CD8-positive, alpha-beta memory T cell (primary cell): ENCODE results near the gene LRRD1. TPM values are rescaled to one million over a fixed set of nuclear protein-coding genes. Genes with fewer than 3 reads are reported as not detected.

Source experiments
- CTCF ChIA-PET: fragments of 350-600 bp; sonication (Branson Sonifier 250); formaldehyde crosslinking; loops from one replicate; lab custom pipeline; 2021; ENCODE audit warnings: antibody characterized with exemption; lab: Charles Lee
- POLR2A ChIA-PET: fragments of 350-600 bp; sonication (Branson Sonifier 250); formaldehyde crosslinking; loops from one replicate; lab custom pipeline; 2021; ENCODE audit warnings: antibody characterized with exemption; lab: Charles Lee
- DNase-seq, 5 donors: peaks; one replicate each; pipeline versions ENCODE4 v3.0.0 to v3.0.0-alpha.2; 2020 to 2022; ENCODE audit warnings: mixed read lengths in 1 of 5
- H3K27ac ChIP-seq: one replicate; pipeline ENCODE4 v1.7.0; 2013; ENCODE audit warnings: low read depth, mild to moderate bottlenecking, low read length, moderate library complexity
- H3K27me3 ChIP-seq: 2 replicates; pipeline ENCODE4 v1.7.0; 2013; ENCODE audit warnings: low read length, mild to moderate bottlenecking; ENCODE audit not compliant: insufficient read depth, poor library complexity, severe bottlenecking
- H3K36me3 ChIP-seq: 2 replicates; pipeline ENCODE4 v1.7.0; 2013; ENCODE audit warnings: mild to moderate bottlenecking, low read length, moderate library complexity; ENCODE audit not compliant: insufficient read depth
- H3K4me1 ChIP-seq: 2 replicates; pipeline ENCODE4 v1.7.0; 2013; ENCODE audit warnings: mild to moderate bottlenecking, low read length, moderate library complexity; ENCODE audit not compliant: insufficient read depth
- H3K4me3 ChIP-seq: 2 replicates; pipeline ENCODE4 v1.7.0; 2013; ENCODE audit warnings: mild to moderate bottlenecking, low read length
- H3K9me3 ChIP-seq: 2 replicates; pipeline ENCODE4 v1.7.0; 2013; ENCODE audit warnings: mild to moderate bottlenecking, low read length
- H3K27ac Mint-ChIP-seq, 8 donors: one replicate each; pipeline ENCODE4 v1.8.0; 2020 to 2021; ENCODE audit warnings: mixed read lengths in 8 of 8, mild to moderate bottlenecking in 6 of 8, inconsistent platforms in 3 of 8, moderate library complexity in 3 of 8
- H3K27me3 Mint-ChIP-seq, 2 donors: one replicate each; pipeline ENCODE4 v1.8.0; 2020 to 2021; ENCODE audit warnings: mixed read lengths in 2 of 2, mild to moderate bottlenecking in 1 of 2, moderate library complexity in 1 of 2
- H3K36me3 Mint-ChIP-seq, 3 donors: one replicate each; pipeline ENCODE4 v1.8.0; 2020 to 2021; ENCODE audit warnings: mixed read lengths in 3 of 3, inconsistent platforms in 1 of 3, mild to moderate bottlenecking in 1 of 3
- H3K4me1 Mint-ChIP-seq, 3 donors: one replicate each; pipeline ENCODE4 v1.8.0; 2020 to 2021; ENCODE audit warnings: mixed read lengths in 3 of 3, inconsistent platforms in 1 of 3, mild to moderate bottlenecking in 1 of 3
- H3K4me3 Mint-ChIP-seq, 7 donors: one replicate each; pipeline ENCODE4 v1.8.0; 2020 to 2021; ENCODE audit warnings: mixed read lengths in 7 of 7, mild to moderate bottlenecking in 6 of 7, moderate library complexity in 4 of 7, inconsistent platforms in 2 of 7
- H3K9me3 Mint-ChIP-seq, 5 donors: one replicate each; pipeline ENCODE4 v1.8.0; 2020 to 2022; ENCODE audit warnings: mixed read lengths in 5 of 5, mild to moderate bottlenecking in 3 of 5, moderate library complexity in 2 of 5, inconsistent platforms in 1 of 5
- polyA plus RNA-seq: library from polyadenylated mRNA; unstranded; fragments of 300-500 nt; fragmentation: Illumina TruSeq; gene quantifications from one replicate; pipeline ENCODE4 v1.2.3, GENCODE V29; 2021
- total RNA-seq, 2 experiments: library from RNA; stranded (reverse); gene quantifications; one replicate each; pipeline ENCODE4 v1.2.3, GENCODE V29; 2021

LRRD1 gene
- total RNA-seq, result not detected
- not detected for polyA plus RNA-seq

DNA sequence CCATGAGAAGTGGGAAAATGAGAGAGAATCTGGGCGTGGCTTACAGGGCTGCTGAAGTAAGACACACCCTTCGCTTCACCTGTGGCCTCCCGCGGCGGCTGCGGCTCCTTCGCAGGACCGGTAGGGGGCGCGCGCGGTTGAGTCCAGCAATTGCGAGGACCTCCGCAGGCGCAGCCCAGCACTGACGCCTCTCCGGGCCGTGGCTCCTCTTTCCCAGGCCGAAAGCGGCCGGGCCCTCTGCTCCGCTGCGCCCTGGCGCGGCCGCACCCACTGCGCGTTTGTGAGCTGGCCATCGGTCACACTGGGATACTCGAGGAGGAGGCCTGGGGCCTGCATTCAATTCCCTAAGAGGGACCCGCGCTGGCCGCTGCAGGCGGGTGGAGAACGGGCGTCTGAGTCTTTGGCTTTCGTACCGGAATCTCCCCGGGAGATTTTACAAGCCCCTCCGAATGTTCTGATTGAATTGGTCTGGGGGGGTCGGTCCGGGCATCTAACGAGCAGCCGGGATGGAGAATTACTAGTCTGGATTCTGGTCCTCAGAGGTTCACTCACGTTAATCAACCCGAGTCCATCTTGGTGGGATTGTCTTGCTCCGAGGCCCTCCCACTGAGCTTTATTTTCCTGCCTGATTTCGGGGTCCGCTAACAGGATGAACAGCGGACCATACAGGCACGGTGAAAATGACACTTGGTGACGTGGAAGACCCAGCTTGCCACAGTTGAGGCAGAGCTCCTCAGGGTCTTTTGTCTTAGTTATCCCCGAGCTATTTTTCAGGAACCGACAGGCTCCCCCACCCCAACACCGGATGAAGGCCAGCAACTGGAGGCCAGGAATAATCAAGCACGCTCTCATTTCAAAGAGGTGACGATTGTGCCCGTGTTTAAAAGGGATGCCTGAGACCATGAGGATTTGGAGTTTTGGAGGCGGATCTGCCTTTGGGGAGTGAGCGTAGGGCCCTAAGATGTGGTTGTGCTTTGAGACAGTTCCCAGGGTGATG lies at the start of gene LRRD1:
Gene LRRD1, minus strand, starts transcription at position 215 of the 997 bp plus-strand sequence. CDS start 13,940 bp downstream, outside the sequence.
- H3K27me3 Mint-ChIP-seq, result peaks cover 0 to 7% of the 10 kb centered on the region in 2 donors
- H3K4me3 ChIP-seq, result peak within 1 kb of the TSS; percentile 53
- POLR2A ChIA-PET, result interaction anchor here (1.5 kb wide), 1 partner anchor 45 kb away, joined by 4 read pairs; the partner anchor contains the start of gene CYP51A1

DNA sequence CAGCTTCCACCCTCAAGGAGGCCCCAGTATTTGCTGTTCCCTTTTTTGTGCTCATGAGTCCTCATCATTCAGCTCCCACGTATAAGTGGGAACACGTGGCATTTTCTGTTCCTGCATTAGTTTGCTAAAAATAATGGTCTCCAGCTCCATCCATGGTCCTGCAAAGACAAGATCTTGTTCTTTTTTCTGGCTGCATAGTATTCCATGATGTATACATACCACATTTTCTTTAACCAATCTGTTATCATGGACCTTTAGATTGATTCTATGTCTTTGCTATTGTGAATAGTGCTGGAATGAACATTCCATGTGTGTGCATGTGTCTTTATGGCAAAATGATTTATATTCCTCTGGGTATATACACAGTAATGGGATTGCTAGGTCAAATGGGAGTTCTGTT lies 49.8 kb upstream of the LRRD1 start:
- Histone ChIP-seq H3K36me3 (peaks cover 18% of the 10 kb centered on the region), H3K27ac (no peak overlapping the region), H3K4me3 (no peak overlapping the region), H3K4me1 (no peaks in the 10 kb centered on the region), H3K27me3 (no peaks in the 10 kb centered on the region), H3K9me3 (no peaks in the 10 kb centered on the region)
- Mint-ChIP-seq H3K4me3 (no peak overlapping the region), H3K4me1 (peaks cover 0 to under 1% (median 0%) of the 10 kb centered on the region in 3 donors), H3K27ac (no peak overlapping the region), H3K27me3 (no peaks in the 10 kb centered on the region), H3K36me3 (peaks cover 35 to 81% (median 42%) of the 10 kb centered on the region in 3 donors), H3K9me3 (peaks cover 0 to 2% (median 0%) of the 10 kb centered on the region in 5 donors)
- CTCF ChIA-PET, result no interaction called here
- POLR2A ChIA-PET, result no interaction called here
- DNase-seq, result no peak

More for the DNA sequence above, at the start of gene LRRD1:
- peaks cover 6 to 13% (median 12%) of the 10 kb centered on the region in 3 donors for H3K4me1 Mint-ChIP-seq
- peak within 1 kb of the TSS in 4 of 8 donors; percentile 39 to 70 (median 56) for H3K27ac Mint-ChIP-seq
- H3K9me3 Mint-ChIP-seq, result peaks cover 0 to 4% (median 2%) of the 10 kb centered on the region in 5 donors
- DNase-seq, result peak; percentile 81 to 89 (median 87)
- peak within 1 kb of the TSS; percentile 44 to 92 (median 80) for H3K4me3 Mint-ChIP-seq
- H3K36me3 ChIP-seq, result no peaks in the 10 kb centered on the region
- H3K4me1 ChIP-seq, result peaks cover 6% of the 10 kb centered on the region
- H3K27ac ChIP-seq, result no peak within 1 kb of the TSS
- no peaks in the 10 kb centered on the region for H3K9me3 ChIP-seq
- H3K36me3 Mint-ChIP-seq, result no peaks in the 10 kb centered on the region
- no peaks in the 10 kb centered on the region for H3K27me3 ChIP-seq
- CTCF ChIA-PET, result interaction anchor here (0.7 to 1.7 kb wide), 12 partner anchors 11 to 349 kb away, joined by 3 to 9 read pairs (median 4); partner anchors contain the start of genes ANKIB1, CYP51A1, GATAD1 and KRIT1

DNA sequence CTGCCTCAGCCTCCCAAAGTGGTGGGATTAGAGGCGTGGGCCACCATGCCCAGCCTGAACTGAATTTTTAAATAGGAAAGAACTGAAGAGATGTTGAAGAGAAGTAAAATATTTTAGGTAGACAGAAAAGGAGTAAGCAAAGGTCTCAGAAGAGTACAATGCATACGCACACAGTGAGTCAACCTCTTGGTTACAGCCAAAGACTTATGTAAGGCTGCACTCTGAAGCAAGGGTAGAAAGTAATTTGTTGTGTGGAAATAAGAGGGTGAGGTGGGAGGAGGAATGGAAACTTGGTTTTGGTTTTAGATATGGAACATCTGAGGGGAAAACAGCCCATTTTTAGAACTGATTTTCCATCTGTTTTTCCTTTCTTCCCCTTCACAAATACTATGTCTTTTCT lies 49.2 kb upstream of the LRRD1 start:
- H3K36me3 Mint-ChIP-seq, result peaks cover 35 to 80% (median 37%) of the 10 kb centered on the region in 3 donors
- H3K4me3 ChIP-seq, result no peak overlapping the region
- H3K4me3 Mint-ChIP-seq, result no peak overlapping the region
- no peaks in the 10 kb centered on the region for H3K4me1 ChIP-seq
- H3K36me3 ChIP-seq, result peaks cover 21% of the 10 kb centered on the region
- no peak for DNase-seq
- no peak overlapping the region for H3K27ac ChIP-seq
- H3K4me1 Mint-ChIP-seq, result no peaks in the 10 kb centered on the region
- H3K9me3 Mint-ChIP-seq, result peaks cover 0 to 2% (median 0%) of the 10 kb centered on the region in 5 donors
- no peaks in the 10 kb centered on the region for H3K9me3 ChIP-seq
- H3K27me3 ChIP-seq, result no peaks in the 10 kb centered on the region
- POLR2A ChIA-PET, result no interaction called here
- H3K27me3 Mint-ChIP-seq, result no peaks in the 10 kb centered on the region
- CTCF ChIA-PET, result no interaction called here
- peak overlapping the region in 1 of 8 donors; percentile 64 for H3K27ac Mint-ChIP-seq

DNA sequence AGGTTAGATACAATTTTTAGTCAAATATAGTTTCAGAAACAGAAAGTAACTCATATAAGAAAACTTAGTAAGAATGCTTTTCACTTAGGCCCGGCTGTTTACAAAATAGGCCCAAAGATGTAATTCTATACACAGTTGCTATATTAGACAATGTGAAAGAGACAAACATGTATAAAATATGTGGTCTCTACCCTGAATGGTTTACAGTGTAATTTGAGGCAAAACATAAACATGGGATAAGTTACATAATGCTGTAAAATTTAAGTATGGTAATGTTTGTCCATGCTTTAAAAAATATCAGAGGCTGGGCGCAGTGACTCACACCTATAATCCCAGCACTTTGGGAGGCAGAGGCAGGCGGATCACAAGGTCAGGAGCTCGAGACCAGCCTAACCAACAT lies 48.0 kb upstream of the LRRD1 start:
- CTCF ChIA-PET, result no interaction called here
- Histone ChIP-seq H3K27me3 (no peaks in the 10 kb centered on the region), H3K4me3 (no peak overlapping the region), H3K4me1 (no peaks in the 10 kb centered on the region), H3K9me3 (no peaks in the 10 kb centered on the region), H3K36me3 (peaks cover 21% of the 10 kb centered on the region), H3K27ac (no peak overlapping the region)
- POLR2A ChIA-PET, result no interaction called here
- Mint-ChIP-seq H3K27me3 (no peaks in the 10 kb centered on the region), H3K27ac (peak overlapping the region in 1 of 8 donors; percentile 42), H3K4me1 (no peaks in the 10 kb centered on the region), H3K36me3 (peaks cover 35 to 74% (median 41%) of the 10 kb centered on the region in 3 donors), H3K4me3 (no peak overlapping the region), H3K9me3 (no peaks in the 10 kb centered on the region)
- DNase-seq, result no peak

DNA sequence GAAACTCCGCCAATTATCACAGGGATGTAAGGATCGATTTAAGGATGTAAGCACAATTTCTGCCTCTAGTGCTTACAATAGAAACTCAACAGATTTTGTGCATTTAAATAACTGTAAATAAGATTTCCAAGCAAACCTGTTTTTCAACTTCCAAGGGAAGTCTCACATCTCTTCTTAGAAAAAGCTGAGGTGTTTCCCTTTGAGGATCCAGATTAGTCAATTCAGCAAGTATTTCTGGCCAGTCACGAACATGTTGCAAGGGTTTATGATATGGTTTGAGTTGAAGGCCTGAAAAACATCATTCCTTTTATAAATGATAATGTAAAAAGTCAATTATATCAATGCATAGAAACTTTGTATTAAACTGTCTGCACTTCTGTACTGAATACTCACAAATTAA lies 42.8 kb upstream of the LRRD1 start:
- Mint-ChIP-seq H3K27ac (no peak overlapping the region), H3K4me1 (peaks cover 0 to 1% (median 0%) of the 10 kb centered on the region in 3 donors), H3K4me3 (no peak overlapping the region), H3K9me3 (no peaks in the 10 kb centered on the region), H3K36me3 (peaks cover 15 to 78% (median 34%) of the 10 kb centered on the region in 3 donors), H3K27me3 (no peaks in the 10 kb centered on the region)
- no peak overlapping the region for H3K4me3 ChIP-seq
- H3K4me1 ChIP-seq, result no peaks in the 10 kb centered on the region
- DNase-seq, result no peak
- peaks cover 36% of the 10 kb centered on the region for H3K36me3 ChIP-seq
- H3K27ac ChIP-seq, result no peak overlapping the region
- CTCF ChIA-PET, result no interaction called here
- POLR2A ChIA-PET, result no interaction called here
- no peaks in the 10 kb centered on the region for H3K9me3 ChIP-seq
- no peaks in the 10 kb centered on the region for H3K27me3 ChIP-seq

DNA sequence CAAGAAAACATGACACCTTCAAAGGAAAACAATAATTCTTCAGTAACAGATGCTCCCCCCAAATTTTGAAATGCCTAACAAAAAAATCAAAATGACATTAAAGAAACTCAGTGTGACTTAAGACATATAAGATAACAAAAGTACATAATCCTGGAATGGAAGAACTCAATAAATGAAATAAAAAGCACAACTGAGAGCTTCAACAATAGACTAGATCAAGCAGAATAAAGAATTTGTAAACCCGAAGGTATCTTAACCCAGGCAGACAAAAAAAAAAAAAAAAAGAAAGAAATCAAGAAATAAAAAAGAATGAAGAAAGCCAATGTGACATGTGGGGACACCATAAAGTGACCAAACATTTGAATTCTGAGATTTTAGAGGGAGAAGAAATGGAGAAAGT lies 27.7 kb upstream of the LRRD1 start:
- Mint-ChIP-seq H3K27ac (no peak overlapping the region), H3K36me3 (peaks cover 39 to 90% (median 65%) of the 10 kb centered on the region in 3 donors), H3K4me3 (no peak overlapping the region), H3K4me1 (peaks cover 25 to 32% (median 27%) of the 10 kb centered on the region in 3 donors), H3K27me3 (peaks cover 0 to under 1% of the 10 kb centered on the region in 2 donors), H3K9me3 (peaks cover 9 to 23% (median 16%) of the 10 kb centered on the region in 5 donors)
- H3K9me3 ChIP-seq, result no peaks in the 10 kb centered on the region
- POLR2A ChIA-PET, result no interaction called here
- no peak overlapping the region for H3K27ac ChIP-seq
- peaks cover 28% of the 10 kb centered on the region for H3K36me3 ChIP-seq
- no peak for DNase-seq
- CTCF ChIA-PET, result no interaction called here
- no peaks in the 10 kb centered on the region for H3K4me1 ChIP-seq
- H3K4me3 ChIP-seq, result no peak overlapping the region
- H3K27me3 ChIP-seq, result no peaks in the 10 kb centered on the region

DNA sequence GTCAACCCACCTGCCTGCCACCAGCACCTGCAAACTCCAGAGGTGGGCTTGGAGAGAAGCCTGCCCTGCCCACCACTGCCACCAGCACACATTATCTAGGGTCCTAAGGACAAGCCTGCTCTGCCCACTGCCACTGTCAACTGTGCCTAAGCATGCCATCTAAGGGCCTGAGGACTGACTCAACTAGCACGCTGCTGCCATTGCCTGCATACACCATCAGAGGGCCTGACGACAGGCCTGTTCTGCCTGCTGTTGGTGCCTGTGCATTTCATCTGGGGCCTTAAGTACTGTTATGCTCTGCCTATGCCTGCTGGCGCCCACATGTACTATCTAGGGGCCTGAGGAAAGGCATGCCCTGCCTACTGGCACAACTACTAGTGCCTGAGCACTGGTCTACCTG lies 27.0 kb upstream of the LRRD1 start:
- no peaks in the 10 kb centered on the region for H3K9me3 ChIP-seq
- ChIA-PET CTCF (no interaction called here), POLR2A (no interaction called here)
- no peaks in the 10 kb centered on the region for H3K4me1 ChIP-seq
- peaks cover 0 to 2% of the 10 kb centered on the region in 2 donors for H3K27me3 Mint-ChIP-seq
- H3K27me3 ChIP-seq, result no peaks in the 10 kb centered on the region
- H3K4me3 Mint-ChIP-seq, result no peak overlapping the region
- peaks cover 34 to 90% (median 60%) of the 10 kb centered on the region in 3 donors for H3K36me3 Mint-ChIP-seq
- H3K4me3 ChIP-seq, result no peak overlapping the region
- H3K9me3 Mint-ChIP-seq, result peaks cover 9 to 20% (median 16%) of the 10 kb centered on the region in 5 donors
- no peak overlapping the region for H3K27ac ChIP-seq
- no peak overlapping the region for H3K27ac Mint-ChIP-seq
- peaks cover 28% of the 10 kb centered on the region for H3K36me3 ChIP-seq
- no peak for DNase-seq
- peaks cover 25 to 29% (median 27%) of the 10 kb centered on the region in 3 donors for H3K4me1 Mint-ChIP-seq

DNA sequence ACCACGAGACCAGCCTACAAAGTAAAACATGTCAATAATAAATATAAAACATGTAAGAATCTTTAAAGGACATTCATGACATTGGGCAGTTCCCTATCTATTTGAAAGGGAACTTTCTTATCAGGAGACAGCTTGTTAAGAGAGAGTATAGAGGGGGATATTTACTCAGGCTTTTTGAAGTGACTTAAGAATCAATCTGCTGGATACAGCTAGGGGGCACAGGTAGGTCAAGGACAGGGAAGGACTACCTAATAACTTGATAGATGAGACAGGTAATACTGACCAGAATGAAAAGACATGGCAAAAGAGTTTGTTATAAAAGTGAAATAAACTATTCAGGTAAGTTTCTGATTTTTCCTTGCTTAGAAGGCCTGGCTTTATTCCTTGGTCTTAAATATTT lies 21.8 kb upstream of the LRRD1 start:
- ChIA-PET POLR2A (no interaction called here), CTCF (interaction anchor here (1.3 kb wide), 2 partner anchors 22 to 45 kb away, joined by 3 read pairs; partner anchors contain the start of genes ANKIB1, KRIT1 and LRRD1)
- H3K9me3 Mint-ChIP-seq, result no peaks in the 10 kb centered on the region
- no peaks in the 10 kb centered on the region for H3K27me3 ChIP-seq
- H3K27ac ChIP-seq, result no peak overlapping the region
- no peaks in the 10 kb centered on the region for H3K9me3 ChIP-seq
- no peak overlapping the region for H3K4me3 ChIP-seq
- peaks cover 22 to 80% (median 32%) of the 10 kb centered on the region in 3 donors for H3K36me3 Mint-ChIP-seq
- H3K36me3 ChIP-seq, result peaks cover 19% of the 10 kb centered on the region
- no peak overlapping the region for H3K27ac Mint-ChIP-seq
- no peak overlapping the region for H3K4me3 Mint-ChIP-seq
- peaks cover 0 to 2% of the 10 kb centered on the region in 2 donors for H3K27me3 Mint-ChIP-seq
- peaks cover 0 to 1% (median 0%) of the 10 kb centered on the region in 3 donors for H3K4me1 Mint-ChIP-seq
- DNase-seq, result no peak
- no peaks in the 10 kb centered on the region for H3K4me1 ChIP-seq
